CD4-positive, alpha-beta T cell (primary cell): ENCODE measurements around the gene ADIPOR2. TPM values are rescaled to one million over a fixed set of nuclear protein-coding genes. Genes with fewer than 3 reads are reported as not detected.

Experiments used
- ATAC-seq: fragments of 200-7000 bp; cut with Tn5 transposase; one replicate; pipeline ENCODE4 v1.10.0; 2022; ENCODE audit warnings: mild to moderate bottlenecking; ENCODE audit not compliant: poor library complexity
- CTCF ChIA-PET: fragments of 350-600 bp; sonication (Branson Sonifier 250); formaldehyde crosslinking; loops from one replicate; lab custom pipeline; 2021; ENCODE audit warnings: antibody characterized with exemption, inconsistent platforms; lab: Charles Lee
- POLR2A ChIA-PET: fragments of 350-600 bp; sonication (Branson Sonifier 250); formaldehyde crosslinking; loops from one replicate; lab custom pipeline; 2021; ENCODE audit warnings: antibody characterized with exemption, inconsistent platforms; lab: Charles Lee
- DNase-seq, 14 experiments: peaks; one replicate each; pipeline ENCODE4 v3.0.0-alpha.2; 2013 to 2020; ENCODE audit warnings: mixed read lengths in 2 of 14
- H3K27ac ChIP-seq, 2 donors: one replicate each; pipeline versions ENCODE4 v1.5.1 to v1.7.0; 2013; ENCODE audit warnings: low read length in 2 of 2, low read depth in 1 of 2, mild to moderate bottlenecking in 1 of 2
- H3K27me3 ChIP-seq, 2 experiments: 1 replicate in 1 of 2; 2 replicates in 1 of 2; pipeline versions ENCODE4 v1.6.1 to v1.7.0; 2013; ENCODE audit warnings: low read length in 2 of 2, control low read depth in 1 of 2, mild to moderate bottlenecking in 1 of 2, moderate library complexity in 1 of 2; ENCODE audit not compliant: insufficient read depth in 2 of 2, control insufficient read depth in 1 of 2
- H3K36me3 ChIP-seq: one replicate; pipeline ENCODE4 v1.6.1; 2013; ENCODE audit warnings: low read length, control low read depth; ENCODE audit not compliant: insufficient read depth
- H3K4me1 ChIP-seq: one replicate; pipeline ENCODE4 v1.6.1; 2013; ENCODE audit warnings: low read length, control low read depth; ENCODE audit not compliant: insufficient read depth
- H3K4me3 ChIP-seq: one replicate; pipeline ENCODE4 v1.5.1; 2013; ENCODE audit warnings: mild to moderate bottlenecking, low read length, moderate library complexity
- H3K9me3 ChIP-seq, 2 experiments: 1 replicate in 1 of 2; 2 replicates in 1 of 2; pipeline versions ENCODE4 v1.6.1 to v1.7.0; 2013; ENCODE audit warnings: low read length in 2 of 2, mild to moderate bottlenecking in 2 of 2, control low read depth in 1 of 2, moderate library complexity in 1 of 2; ENCODE audit not compliant: control insufficient read depth in 1 of 2, insufficient read depth in 1 of 2
- H3K27ac Mint-ChIP-seq: one replicate; pipeline ENCODE4 v1.8.0; 2020; ENCODE audit warnings: mixed read lengths
- H3K27me3 Mint-ChIP-seq: one replicate; pipeline ENCODE4 v1.8.0; 2021; ENCODE audit warnings: mixed read lengths
- H3K36me3 Mint-ChIP-seq: one replicate; pipeline ENCODE4 v1.8.0; 2021; ENCODE audit warnings: low read depth, mixed read lengths
- H3K4me1 Mint-ChIP-seq: one replicate; pipeline ENCODE4 v1.8.0; 2021; ENCODE audit warnings: low read depth, mixed read lengths
- H3K4me3 Mint-ChIP-seq: one replicate; pipeline ENCODE4 v1.8.0; 2020; ENCODE audit warnings: mild to moderate bottlenecking, mixed read lengths
- H3K9me3 Mint-ChIP-seq: one replicate; pipeline ENCODE4 v1.8.0; 2020; ENCODE audit warnings: mixed read lengths
- CTCF ChIP-seq: fragments of 200-600 bp; IDR thresholded peaks from one replicate; pipeline ENCODE4 v1.8.0; 2022; ENCODE audit warnings: antibody characterized with exemption, mild to moderate bottlenecking
- intact Hi-C, 2 experiments: fragments of 100-400 bp; cut with DNase I in 1 of 2; cut with micrococcal nuclease in 1 of 2; formaldehyde crosslinking; loops; one replicate each; pipeline versions ENCODE4 v1.15.1 to v1.9.0; 2023 to 2025; cut with DNase I, micrococcal nuclease
- total RNA-seq, 174 experiments: library from RNA in 2 of 174; stranded (reverse) in 2 of 174; gene quantifications; one replicate each; pipeline ENCODE4 v1.2.3 and lab custom pipeline; 2021 to 2026

Gene ADIPOR2
- total RNA-seq, 2 experiments from 2014 or later = 12.5 to 12.6 TPM

DNA sequence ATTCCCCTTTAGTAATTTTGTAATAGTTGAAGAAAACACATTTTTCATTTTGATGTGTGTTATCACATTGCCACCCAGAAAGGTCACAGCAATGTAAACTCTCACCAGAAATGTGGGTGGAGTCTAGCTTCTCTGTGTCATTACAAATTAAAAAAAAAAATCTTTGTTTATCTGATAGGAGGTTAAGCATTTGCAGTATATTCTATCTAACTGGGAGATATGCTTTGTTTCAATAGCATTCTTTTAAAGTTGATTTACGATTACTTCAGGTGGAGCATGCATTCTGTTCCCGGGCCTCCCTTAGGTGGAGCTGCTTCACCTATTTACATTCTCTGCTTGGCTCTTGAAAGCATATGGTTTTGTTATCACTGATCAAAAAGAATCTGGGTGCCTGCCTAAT lies 7.8 kb downstream of the ADIPOR2 start:
- no peak for DNase-seq
- Mint-ChIP-seq H3K36me3 (peaks cover 22% of the 10 kb centered on the region), H3K27ac (no peak overlapping the region), H3K27me3 (no peaks in the 10 kb centered on the region), H3K4me1 (peaks cover 74% of the 10 kb centered on the region), H3K9me3 (no peaks in the 10 kb centered on the region), H3K4me3 (no peak overlapping the region)
- Histone ChIP-seq H3K27ac (no peak overlapping the region), H3K36me3 (no peaks in the 10 kb centered on the region), H3K4me1 (peaks cover 11% of the 10 kb centered on the region), H3K9me3 (no peaks in the 10 kb centered on the region), H3K27me3 (no peaks in the 10 kb centered on the region), H3K4me3 (no peak overlapping the region)
- POLR2A ChIA-PET = no interaction called here
- ATAC-seq = no peak
- TF ChIP-seq CTCF = no peak
- CTCF ChIA-PET = interaction anchor here (1.0 to 2.3 kb wide), 4 partner anchors 9 to 241 kb away, joined by 3 to 9 read pairs (median 4); no protein-coding TSS in a partner anchor
- intact Hi-C loops = no loop called here

- ATAC-seq = no peak
- Histone ChIP-seq H3K27me3 (no peaks in the 10 kb centered on the region), H3K36me3 (no peaks in the 10 kb centered on the region), H3K4me1 (peaks cover 11% of the 10 kb centered on the region), H3K4me3 (no peak overlapping the region), H3K27ac (no peak overlapping the region), H3K9me3 (no peaks in the 10 kb centered on the region)
- H3K4me1 Mint-ChIP-seq = peaks cover 71% of the 10 kb centered on the region
- no peak overlapping the region for H3K4me3 Mint-ChIP-seq
- H3K36me3 Mint-ChIP-seq = peaks cover 11% of the 10 kb centered on the region
- H3K27me3 Mint-ChIP-seq = no peaks in the 10 kb centered on the region
- H3K27ac Mint-ChIP-seq = peak overlapping the region; percentile 34
- TF ChIP-seq CTCF = no peak
- no peaks in the 10 kb centered on the region for H3K9me3 Mint-ChIP-seq
- CTCF ChIA-PET = no interaction called here
- intact Hi-C loops = no loop called here
- POLR2A ChIA-PET = no interaction called here
- no peak for DNase-seq
Measured at GRCh38 chr12:1702713-1703112, 11.8 kb downstream of the ADIPOR2 start.

GRCh38 chr12:1703771-1704722 lies 13.2 kb downstream of the ADIPOR2 start:
- H3K4me3 ChIP-seq = no peak overlapping the region
- CTCF ChIA-PET = no interaction called here
- H3K4me1 ChIP-seq = peaks cover 5% of the 10 kb centered on the region
- Mint-ChIP-seq H3K4me1 (peaks cover 66% of the 10 kb centered on the region), H3K9me3 (no peaks in the 10 kb centered on the region), H3K27ac (no peak overlapping the region), H3K36me3 (peaks cover 9% of the 10 kb centered on the region), H3K4me3 (no peak overlapping the region), H3K27me3 (no peaks in the 10 kb centered on the region)
- DNase-seq = no peak
- H3K27me3 ChIP-seq = no peaks in the 10 kb centered on the region
- ATAC-seq = no peak
- POLR2A ChIA-PET = no interaction called here
- no peak overlapping the region for H3K27ac ChIP-seq
- intact Hi-C loops = no loop called here
- H3K36me3 ChIP-seq = no peaks in the 10 kb centered on the region
- TF ChIP-seq CTCF = no peak
- H3K9me3 ChIP-seq = no peaks in the 10 kb centered on the region
